ENCODE measurements around the gene MAPKAPK5.
"Not testable (repeated sequence)": the region's sequence is repeated elsewhere in the genome, so short reads cannot be mapped to it uniquely, and the experiment has no call there.

DNA sequence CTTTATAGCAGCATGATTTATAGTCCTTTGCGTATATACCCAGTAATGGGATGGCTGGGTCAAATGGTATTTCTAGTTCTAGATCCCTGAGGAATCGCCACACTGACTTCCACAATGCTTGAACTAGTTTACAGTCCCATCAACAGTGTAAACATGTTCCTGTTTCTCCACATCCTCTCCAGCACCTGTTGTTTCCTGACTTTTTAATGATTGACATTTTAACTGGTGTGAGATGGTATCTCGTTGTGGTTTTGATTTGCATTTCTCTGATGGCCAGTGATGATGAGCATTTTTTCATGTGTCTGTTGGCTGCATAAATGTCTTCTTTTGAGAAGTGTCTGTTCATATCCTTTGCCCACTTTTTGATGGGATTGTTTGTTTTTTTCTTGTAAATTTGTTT is 12.4 kb upstream of the MAPKAPK5 start:
- TF ChIP-seq CTCF (conservative IDR thresholded peaks at IDR 0.05; ENCODE audit: low read length); EZH2phosphoT487 (IDR thresholded peaks at IDR 0.05; ENCODE audit: borderline replicate concordance): not testable (repeated sequence)

Data from Loucy (cell line).